ENCODE results near the gene SULF2.

Gene SULF2

GRCh38 chr20:47623206-47623605 is 162.1 kb downstream of the SULF2 start:
- no peak for DNase-seq

- DNase-seq = no peak
Observed at GRCh38 chr20:47622118-47622665, 163.1 kb downstream of the SULF2 start.

- no peak for DNase-seq
Observed at GRCh38 chr20:47620808-47621805, 164.2 kb downstream of the SULF2 start.

GRCh38 chr20:47618479-47618878 is 166.8 kb downstream of the SULF2 start:
- no peak for DNase-seq

- DNase-seq = no peak
Observed at GRCh38 chr20:47614703-47615309, 170.5 kb downstream of the SULF2 start.

- DNase-seq = no peak
Observed at GRCh38 chr20:47612670-47613069, 172.6 kb downstream of the SULF2 start.

- no peak for DNase-seq
Observed at GRCh38 chr20:47611785-47612184, 173.5 kb downstream of the SULF2 start.

GRCh38 chr20:47610945-47611250 is 174.4 kb downstream of the SULF2 start:
- no peak for DNase-seq

- no peak for DNase-seq
Observed at GRCh38 chr20:47610247-47610944, 174.9 kb downstream of the SULF2 start.

- DNase-seq = no peak
Observed at GRCh38 chr20:47609001-47609400, 176.3 kb downstream of the SULF2 start.
